Stimulated activated naive CD8-positive, alpha-beta T cell treated with anti-CD3 and anti-CD28 coated beads, Interleukin-15, Interleukin-2, amounts not matched to agents 100 U/mL and 50 U/mL, for 24 hours (primary cell): Measurements from ENCODE around the gene CD248.

Experiments used
- ATAC-seq: fragments of 150-1000 bp; cut with Tn5 transposase; one replicate; pipeline ENCODE4 v1.10.0; 2021
- DNase-seq: peaks from one replicate; pipeline ENCODE4 v3.0.0; 2021

CD248 gene

DNA sequence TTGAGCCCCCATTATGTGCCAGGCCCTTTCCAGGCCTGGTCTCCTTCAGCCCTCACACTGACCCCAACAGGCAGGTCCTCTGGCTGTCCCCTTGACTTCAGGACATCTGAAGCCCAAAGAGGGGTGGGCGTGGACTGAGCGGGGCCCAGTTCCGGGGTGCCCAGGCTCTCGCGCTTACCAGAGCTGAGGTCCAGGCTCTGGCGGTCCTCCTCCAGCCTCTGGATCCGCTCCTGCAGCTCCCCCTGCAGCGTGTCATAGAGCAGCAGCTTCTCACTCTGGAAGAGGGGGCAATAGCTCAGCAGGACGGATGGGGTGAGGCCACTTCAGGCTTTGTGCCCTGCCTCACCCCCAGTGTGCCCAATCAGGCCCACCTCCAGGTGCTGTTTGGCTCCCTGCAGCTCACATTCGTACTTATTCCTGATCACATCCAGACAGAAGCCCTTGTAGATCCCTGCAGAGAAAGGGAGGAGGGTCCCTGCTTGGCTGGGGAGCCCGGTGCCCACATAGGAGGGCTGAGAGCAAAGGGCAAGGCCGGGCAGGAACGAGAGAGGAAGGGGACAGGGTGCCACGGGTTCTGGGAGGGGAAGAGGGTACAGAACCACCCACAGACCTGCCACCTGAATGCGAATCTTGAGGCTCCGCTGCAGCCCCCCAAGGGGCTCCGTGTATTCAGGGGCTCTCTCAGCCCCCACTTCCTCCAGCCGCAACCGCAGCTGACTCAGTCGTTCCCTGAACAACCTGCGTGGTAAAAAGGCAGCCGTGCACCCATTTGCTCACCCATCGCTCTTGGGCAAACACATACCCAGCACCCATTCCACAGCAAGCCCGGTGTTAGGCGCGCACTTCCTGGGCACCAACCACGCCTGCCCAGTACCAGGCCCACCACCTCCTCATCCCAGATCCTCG lies 24.0 kb upstream of the CD248 start:
- no peak for DNase-seq
- ATAC-seq = no peak

DNA sequence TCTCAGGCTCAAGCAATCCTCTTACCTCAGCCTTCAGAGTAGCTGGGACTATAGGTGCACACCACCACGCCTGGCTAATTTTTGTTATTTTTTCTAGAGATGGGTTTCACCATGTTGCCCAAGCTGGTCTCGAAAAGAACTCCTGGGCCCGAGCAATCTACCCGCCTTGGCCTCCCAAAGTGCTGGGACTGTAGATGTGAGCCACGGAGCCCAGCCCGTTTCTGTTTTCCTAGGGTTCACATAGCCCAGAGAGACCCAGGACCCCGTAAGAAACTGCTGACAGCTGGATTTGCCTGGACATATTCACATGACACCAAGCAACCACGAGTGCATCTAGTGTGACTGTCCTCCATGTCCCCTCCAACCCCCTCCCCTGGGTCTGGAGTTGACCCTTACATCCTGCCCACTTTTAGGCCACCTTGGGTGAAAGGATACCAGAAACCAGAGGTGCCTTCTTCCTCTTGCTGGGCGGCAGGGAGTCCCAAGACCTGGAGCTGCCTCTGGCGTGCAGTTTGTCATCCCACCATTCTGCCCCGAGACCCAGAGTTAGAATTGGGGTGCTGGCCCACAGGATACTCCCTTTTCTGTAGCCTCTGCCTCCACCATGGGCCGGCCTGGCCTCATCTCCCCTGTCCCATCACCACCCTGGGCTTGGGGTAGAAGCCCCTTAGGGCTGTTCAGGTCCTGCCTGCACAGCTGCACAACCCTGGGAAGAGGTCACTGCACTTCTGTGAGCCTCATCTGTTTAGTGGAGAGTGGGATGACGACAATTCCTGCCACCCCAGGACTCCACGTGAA lies 23.0 kb upstream of the CD248 start:
- DNase-seq = no peak
- no peak for ATAC-seq

DNA sequence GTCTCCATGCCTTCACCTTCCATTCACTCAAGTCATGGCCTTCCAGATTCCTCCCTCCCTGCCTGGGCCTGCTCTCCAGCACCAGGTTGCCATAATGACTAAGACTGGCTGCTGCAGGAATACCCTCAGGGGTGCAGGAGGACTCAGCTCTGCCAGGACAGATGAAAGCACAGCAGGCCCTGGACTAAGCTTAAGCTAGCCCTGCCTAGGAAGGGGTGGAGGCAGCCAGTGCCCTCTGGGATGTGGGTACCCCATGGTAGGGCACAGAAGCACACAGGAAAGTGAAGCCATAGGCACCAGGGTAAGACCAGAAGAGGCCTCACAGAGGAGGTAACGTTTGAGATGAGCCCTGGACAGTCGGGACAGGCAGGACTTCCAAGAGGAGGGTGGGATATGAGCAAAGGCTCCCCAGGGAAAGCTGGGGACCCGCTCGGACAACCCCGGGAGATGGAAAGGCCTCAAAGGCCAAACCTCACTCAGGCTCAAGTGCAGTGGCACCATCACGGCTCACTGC lies 22.4 kb upstream of the CD248 start:
- no peak for DNase-seq
- ATAC-seq = no peak

DNA sequence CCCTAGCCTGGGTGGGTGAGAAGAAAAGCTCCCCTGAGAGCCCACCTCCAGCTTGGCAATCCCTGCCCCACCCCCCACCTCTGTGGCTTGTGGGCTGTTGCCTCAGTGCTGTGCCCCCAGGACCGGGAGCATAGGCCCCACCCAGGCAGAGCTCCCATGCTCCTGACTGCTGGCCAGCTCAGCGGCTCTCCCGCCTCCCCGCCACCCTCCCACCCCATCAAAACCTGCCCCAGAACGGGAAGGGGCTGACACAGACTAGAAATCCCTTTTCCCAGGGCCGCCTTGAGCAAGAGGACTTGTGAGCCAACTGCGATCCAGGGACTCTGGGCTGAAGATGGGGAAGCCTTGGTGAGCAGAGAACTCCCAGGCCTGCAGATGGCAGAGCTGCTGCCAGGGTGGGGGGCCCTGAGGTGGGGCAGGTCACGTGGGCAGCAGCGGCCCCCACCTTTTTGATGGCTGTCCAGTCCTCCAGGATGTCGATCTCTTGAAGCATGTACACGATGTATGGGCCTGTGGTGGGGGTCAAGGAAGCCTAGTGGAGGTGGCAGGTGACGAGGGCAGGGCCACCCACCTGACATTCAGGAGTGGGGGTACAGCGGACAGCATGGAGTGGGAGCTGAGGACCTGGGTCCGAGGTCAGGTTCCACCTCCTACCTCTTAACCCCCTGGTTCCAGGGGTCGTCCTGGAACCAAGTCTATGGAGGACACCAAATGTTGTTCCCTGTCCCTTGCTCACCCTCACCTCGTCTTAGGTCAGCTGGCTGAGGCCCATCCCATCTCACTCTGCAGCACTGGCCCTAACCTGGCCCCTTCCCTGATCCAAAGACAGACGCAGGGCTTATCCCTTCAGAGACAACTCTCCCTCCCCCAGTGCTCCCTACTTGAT lies 21.7 kb upstream of the CD248 start:
- DNase-seq (no peak), ATAC-seq (no peak)

DNA sequence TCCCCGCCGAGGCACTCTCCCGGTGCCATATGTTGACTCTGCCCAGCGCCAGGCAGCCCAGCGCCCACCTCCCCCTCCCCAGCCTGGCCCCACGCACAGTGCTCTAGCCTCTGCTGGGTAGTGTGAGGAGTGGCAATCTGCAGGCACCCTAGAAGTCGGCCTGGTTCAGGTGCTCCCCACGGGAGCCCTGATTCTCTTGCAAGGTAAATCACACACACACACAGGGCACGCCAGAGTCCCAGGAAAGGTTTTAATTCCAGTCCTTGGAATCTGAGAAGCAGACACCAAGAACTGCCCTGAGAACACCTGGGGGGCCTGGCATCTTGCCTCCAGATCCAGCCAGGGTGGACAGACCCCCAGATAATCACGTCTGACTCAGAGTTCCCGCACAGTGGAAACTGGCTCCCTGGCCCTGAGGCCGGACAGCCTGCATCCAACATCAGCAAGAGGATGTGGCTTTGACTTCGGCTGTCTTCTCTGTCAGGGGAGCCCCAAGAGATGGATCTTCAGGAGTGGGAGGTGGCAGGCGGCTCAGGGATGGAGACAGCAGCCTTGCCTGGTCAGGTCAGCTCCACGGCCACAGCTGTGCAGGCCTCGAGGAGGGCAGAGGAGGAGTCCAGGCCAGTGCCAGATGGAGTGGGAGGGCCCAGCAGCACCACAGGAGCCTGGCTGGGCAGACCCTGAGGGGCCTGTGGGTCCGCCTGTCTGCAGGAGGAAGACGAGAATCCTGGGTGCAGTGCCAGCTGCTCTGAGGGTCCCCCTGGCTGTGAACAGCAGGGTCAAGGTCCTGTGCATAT lies 20.5 kb upstream of the CD248 start:
- no peak for ATAC-seq
- no peak for DNase-seq

DNA sequence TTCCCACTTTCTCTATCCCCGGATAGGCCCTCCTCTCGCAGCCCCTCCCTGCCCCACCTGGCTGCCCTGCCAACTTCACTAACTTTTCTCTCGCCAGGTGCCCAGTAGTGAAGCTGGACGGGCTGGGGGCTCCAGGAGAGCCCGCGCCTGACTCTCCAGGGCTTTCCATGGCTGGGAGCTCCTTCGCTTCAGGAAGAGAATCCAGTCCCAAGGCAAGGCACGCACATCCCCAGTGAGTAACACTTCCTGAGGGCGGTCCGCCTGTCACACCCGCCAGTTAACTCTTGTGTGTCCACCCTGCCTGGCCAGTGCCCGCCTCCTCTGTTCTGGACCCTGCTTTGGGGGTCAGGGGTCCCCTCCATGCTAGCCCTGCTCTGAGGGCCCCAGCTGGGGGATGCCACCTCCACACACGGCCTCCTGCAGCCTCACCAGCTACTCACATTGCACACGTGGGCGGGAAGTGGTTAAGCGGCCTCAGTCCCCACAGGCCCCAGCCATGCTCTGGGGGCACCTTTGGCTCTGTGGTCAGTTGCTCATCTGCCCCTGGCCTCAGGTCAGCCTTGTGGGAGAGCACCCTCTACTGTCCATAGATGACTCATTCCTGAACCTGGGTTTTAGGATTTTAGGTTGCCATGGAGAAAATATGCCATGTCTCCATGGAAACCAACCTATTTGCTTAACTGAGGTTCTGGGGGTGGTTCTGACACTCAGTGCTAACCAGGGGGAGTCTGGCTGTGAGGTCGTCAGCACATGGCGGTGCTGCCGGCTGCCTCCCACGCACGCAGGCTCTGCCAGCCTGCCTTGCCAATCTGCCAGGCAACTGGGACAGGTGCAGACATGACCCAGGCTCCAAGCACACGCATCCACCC lies 19.6 kb upstream of the CD248 start, which contains the start of gene RIN1:
Gene RIN1 (minus strand): TSS at position 201 of the 869 bp plus-strand sequence. CDS start 32 bp downstream, at position 169.
- ATAC-seq = peak; percentile 83
- peak; percentile 84 for DNase-seq

DNA sequence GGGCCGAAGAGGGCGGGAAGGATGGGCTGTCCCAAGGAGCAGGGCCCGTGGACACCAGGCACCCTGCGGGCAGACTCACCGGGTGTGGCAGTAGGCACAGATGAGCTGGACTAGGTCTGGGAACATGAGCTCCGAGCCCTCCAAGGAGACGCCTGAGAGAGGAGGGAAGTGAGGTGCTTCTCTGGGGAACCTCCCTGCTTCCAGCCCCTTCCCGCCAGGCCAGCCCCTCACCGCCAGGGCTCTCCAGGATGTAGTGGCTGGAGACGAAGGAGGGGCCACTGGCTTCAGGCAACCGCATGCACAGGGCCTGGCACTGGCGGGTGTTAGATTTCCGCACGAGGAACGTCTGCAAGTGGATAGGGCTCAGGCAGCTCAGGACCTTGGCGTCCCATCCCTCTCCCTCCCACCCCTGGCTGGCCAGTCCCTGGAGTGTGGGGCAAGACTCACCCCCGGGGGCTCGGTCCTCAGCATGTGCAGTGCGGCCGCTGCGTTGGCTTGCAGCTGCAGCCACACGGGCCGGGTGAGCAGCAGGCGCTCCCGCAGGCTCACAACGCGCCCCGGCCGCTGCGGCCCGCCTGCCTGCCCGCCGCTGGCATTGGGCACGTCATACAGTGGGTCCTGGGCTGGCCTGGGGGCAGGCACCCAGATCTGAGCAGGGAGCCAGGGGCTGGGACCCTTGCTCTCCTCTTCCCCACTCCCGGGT lies 18.8 kb upstream of the CD248 start:
- no peak for DNase-seq
- no peak for ATAC-seq

DNA sequence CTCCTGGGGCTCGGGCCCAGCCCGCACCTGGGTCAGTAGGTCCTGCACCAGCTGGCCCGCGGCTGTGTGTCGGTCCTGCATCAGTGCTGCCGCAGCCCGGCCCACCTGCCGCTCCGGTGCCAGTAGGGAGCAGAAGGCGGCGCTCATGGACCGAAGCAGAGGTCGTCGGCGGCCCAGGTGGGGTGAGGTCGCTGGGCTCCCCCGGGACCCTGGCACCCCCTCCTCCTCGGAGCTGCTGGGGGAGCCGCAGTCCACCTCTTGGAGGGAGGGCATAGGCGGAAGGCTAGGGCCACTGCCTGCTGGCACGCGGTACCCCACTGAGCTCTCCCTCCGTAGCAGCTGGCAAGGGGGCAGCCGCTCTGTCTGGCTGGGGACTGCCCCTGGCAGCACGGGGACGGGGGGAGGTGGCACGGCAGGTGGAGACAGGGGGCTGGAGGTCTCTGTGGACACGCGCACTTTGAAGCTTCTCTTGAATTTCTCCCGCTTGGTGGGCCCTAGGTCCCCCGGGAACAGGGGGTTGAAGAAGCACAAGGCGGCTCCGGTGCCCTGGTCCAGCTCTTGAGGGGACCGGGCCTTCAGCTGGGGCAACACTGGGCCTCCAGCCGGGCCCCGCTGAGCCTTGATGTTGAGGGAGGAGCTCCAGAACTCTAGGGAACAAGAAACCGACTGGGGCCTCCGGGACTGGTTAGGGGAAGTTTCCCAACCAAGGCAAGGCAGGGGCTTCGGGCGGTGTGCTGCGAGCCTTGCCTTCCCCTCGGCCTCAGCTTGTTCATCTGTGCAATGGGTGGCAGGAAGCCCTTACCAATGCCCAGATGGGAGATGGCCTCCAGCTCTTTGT lies 18.0 kb upstream of the CD248 start:
- DNase-seq = no peak
- ATAC-seq = no peak

DNA sequence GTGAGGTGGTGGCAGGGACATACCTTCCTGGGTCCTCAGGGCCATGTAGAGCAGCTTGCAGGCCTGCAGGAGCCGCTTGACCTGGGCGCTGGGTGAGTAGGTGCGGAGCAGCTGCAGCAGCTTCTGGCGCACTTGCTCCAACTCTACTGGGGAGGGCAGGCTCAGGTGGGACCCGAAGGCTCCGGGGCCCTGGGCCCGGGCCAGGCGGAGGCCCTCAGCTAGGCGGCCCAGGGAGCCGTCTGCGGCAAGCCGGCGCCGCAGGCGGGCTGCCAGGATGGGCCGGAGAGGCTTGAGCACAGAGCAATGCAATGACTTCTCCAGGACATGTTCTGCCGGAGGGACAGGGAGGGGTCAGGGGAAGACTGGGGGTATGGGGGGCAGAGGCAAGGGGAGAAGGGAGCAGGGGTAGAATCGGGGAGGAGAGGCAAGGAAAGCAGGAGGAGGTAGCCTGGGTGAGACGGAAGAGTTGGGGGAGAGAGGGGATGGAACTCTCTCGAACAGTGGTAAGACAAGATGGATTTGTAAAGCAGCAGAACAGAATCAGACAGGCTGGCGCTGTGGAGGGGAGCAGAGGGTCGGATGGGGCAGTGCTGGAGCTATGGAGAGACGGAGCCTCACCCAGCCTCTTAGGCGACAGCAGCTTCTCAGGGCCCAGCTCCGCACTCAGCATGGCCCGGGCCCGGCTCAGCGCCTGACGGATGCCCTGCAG lies 17.2 kb upstream of the CD248 start:
- ATAC-seq (no peak), DNase-seq (no peak)

DNA sequence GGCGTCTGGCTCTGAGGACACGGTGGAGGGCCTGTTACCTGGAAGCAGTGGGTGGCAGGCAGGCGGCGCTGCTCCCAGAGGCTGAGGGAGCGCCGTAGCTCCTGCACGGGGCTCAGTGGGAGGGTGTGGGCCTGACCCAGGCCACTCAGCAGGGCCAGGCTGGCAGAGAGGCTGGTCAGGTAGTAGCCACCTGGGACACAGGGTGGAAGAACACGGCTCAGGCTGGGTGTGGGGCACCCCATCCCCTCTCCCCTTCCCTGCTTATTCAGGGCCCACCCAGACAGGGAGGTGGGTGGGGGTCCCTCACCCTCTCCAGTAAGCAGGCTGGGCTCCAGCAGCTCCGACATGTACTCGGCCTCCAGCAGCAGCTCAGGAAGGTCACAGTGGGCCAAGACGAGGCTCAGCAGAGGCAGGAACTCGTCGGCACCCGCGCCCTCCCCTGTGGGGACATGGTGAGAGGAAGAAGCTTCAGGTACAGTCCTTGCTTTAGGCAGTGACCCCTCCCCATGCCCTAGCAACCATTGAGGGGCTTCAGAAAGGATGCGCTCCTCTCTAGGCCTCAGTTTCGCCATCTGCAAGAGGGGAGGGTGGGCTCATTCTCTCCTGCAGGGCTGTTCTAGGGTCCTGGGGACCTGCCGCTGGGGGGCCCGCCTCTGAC lies 16.5 kb upstream of the CD248 start:
- DNase-seq (no peak), ATAC-seq (no peak)

DNA sequence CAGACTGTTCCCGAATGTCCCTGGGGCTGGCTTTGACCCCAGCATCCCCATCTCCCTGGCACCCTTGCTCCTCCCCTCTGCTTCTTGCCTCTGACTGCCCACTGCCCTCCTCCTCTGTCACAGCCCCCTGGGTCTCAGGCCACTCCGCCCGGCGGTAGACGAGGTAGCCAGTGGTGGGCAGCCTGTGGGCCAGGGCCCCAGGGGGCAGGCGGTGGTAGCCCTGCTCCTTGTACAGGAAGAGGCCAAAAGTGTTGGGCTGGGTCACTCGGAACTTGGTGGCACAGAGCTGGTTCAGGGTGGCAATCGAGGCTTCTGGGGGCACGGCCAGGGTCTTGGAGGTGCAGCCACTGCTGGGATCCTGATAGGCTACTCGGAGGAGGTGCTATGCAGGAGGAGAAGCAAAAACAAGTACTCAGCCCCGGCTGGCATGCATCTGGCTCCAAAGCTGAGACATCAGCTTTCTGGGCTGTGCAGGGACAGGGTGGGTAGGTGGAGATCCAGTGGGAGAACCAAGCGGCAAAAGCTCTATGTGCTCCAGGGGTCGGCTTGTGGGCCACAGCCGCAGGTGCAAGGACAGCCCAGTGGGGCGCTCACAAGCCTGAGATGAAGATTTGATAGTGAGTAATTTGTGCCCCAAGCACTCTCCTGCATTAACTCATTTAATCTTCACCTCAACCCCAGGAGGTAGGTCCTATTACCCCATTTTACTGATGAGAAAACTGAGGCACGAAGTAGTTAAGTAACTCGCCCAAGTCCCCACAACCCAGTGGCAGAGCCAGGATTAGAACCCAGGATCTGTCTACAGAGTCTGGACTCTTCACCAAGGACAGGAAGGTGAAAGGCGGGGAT lies 15.8 kb upstream of the CD248 start:
- DNase-seq (no peak), ATAC-seq (no peak)

DNA sequence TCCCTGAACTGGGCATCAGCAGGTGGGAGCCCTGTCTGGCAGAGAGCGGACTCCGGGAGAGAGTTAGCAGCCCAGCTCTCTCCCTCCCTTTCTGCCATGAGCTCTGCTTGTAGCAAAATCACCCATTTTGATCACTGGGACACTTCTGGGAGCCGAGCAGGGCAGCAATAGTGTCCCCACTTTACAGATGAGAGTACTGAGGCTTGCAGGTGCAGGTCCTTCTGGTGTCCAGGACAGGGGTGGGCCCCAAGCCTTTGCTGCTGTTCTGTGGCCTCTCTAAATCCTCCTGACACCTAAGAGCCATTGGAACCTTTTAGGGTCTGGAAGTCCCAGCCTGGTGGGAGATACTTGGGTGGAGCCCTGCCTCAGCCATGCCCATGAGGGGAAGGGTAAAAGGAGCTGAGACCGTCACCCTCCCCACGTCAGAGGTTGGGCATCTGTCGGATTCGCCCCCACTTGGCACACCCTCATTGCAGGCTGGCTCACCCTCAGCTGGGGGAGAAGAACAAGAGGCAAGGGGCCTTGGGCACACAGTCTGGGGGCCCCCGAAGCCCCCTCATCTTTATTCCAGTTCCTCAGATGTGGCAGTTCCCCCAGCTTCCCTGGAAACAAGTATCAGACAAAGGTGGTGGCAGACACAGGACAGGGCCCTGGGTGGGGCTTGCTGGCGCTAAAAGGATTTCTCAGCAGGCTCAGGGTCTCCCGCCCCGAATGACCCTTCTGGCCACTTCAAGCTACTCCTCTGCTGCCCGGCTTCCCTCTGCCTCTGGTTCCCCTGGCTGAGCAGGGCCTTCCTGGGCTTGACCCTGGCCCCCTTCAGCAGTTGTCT lies 14.9 kb upstream of the CD248 start:
- ATAC-seq (no peak), DNase-seq (no peak)

DNA sequence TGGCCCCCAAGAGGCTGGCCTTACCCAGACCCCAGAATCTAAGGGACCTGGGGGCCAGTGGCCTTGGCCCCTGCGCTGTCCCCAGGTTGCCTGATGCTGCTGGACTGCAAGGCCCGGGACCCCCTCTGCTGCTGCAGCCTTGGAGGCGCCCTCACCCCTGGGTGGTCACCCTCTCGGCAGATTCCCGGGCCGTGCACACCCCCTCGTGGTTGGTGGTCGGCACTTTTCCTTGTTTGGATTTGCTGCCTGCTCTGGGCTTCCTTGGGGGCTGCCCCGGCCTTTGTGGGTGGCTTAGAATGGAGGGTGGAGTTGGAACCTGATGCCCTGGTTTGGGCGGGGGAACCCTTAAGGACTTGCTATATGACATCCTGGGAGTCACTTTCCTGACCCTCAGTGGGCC lies 14.1 kb upstream of the CD248 start:
- DNase-seq = no peak
- no peak for ATAC-seq

DNA sequence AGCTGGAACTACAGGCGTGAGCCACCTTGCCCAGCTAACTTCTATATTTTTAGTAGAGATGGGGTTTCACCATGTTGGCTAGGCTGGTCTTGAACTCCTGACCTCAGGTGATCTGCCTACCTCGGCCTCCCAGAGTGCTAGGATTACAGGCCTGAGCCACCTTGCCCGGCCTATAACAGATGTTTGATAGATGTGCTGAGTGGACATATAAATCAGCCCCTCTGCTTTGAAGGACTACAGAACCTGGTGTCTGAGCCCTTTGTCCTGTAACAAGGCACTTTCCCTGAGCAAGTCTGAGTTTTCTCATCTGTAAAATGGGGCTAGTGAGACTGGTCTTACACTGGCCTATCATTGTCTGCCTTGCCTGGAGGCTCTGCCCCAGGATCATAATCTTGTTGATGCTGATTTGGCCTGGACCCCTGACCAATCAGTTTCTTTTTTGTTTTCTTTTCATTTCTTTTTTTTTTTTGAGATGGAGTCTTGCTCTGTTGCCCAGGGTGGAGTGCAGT lies 12.4 kb upstream of the CD248 start:
- no peak for ATAC-seq

More for the DNA sequence above, 12.4 kb upstream of the CD248 start:
- DNase-seq = no peak
